Lung (tissue), 12 donors: Measurements from ENCODE around the gene MESP2. TPM values are rescaled to one million over a fixed set of nuclear protein-coding genes. Genes with fewer than 3 reads are reported as not detected.

Experiments used
- ATAC-seq: fragments of 200-7000 bp; cut with Tn5 transposase; one replicate; pipeline ENCODE4 v1.9.1; 2020; ENCODE audit warnings: moderate number of reproducible peaks; ENCODE audit not compliant: insufficient read depth, low FRiP score
- DNase-seq, 3 donors: peaks; one replicate each; pipeline ENCODE4 v3.0.0-alpha.2; 2013 to 2017
- H3K27ac ChIP-seq, 2 donors: one replicate each; pipeline ENCODE4 v1.5.1; 2013; ENCODE audit warnings: mild to moderate bottlenecking in 2 of 2, moderate library complexity in 2 of 2, control low read depth in 1 of 2, inconsistent platforms in 1 of 2, low read depth in 1 of 2, low read length in 1 of 2
- H3K27me3 ChIP-seq, 3 donors: one replicate each; pipeline ENCODE4 v1.5.1; 2013; ENCODE audit warnings: low read length in 2 of 3; ENCODE audit not compliant: control insufficient read depth in 3 of 3, insufficient read depth in 3 of 3
- H3K36me3 ChIP-seq, 4 donors: one replicate each; pipeline ENCODE4 v1.5.1; 2013; ENCODE audit warnings: low read length in 4 of 4, mild to moderate bottlenecking in 1 of 4, moderate library complexity in 1 of 4; ENCODE audit not compliant: control insufficient read depth in 4 of 4, insufficient read depth in 4 of 4
- H3K4me1 ChIP-seq, 5 donors: one replicate each; pipeline ENCODE4 v1.5.1; 2013; ENCODE audit warnings: low read length in 5 of 5, mild to moderate bottlenecking in 2 of 5, moderate library complexity in 1 of 5; ENCODE audit not compliant: control insufficient read depth in 5 of 5, insufficient read depth in 5 of 5
- H3K4me3 ChIP-seq: one replicate; pipeline ENCODE4 v1.5.1; 2013; ENCODE audit warnings: mild to moderate bottlenecking, control low read depth, moderate library complexity
- H3K9ac ChIP-seq, 2 donors: one replicate each; pipeline ENCODE4 v1.5.1; 2013; ENCODE audit warnings: low read length in 2 of 2, control low read depth in 1 of 2; ENCODE audit not compliant: insufficient read depth in 1 of 2
- H3K9me3 ChIP-seq, 4 donors: one replicate each; pipeline ENCODE4 v1.5.1; 2013; ENCODE audit warnings: low read length in 3 of 4, mild to moderate bottlenecking in 1 of 4, moderate library complexity in 1 of 4; ENCODE audit not compliant: control insufficient read depth in 4 of 4, insufficient read depth in 3 of 4
- CTCF ChIP-seq: IDR thresholded peaks from 2 replicates; pipeline ENCODE4 v1.5.1; 2012; ENCODE audit warnings: mild to moderate bottlenecking; ENCODE audit errors: control extremely low read depth, extremely low read depth
- WGBS, 2 donors: extraction: QIAGEN DNeasy Blood & Tissue Kit; methylation state at CpG; one replicate each; pipeline ENCODE4 v1.1.7; 2013; 5-methylcytosine and 5-hydroxymethylcytosine counted together
- polyA plus RNA-seq, 2 donors: library from polyadenylated mRNA; stranded (reverse); fragments of 200-250 nt; gene quantifications; one replicate each; pipeline ENCODE4 v1.2.1, GENCODE V29; 2013
- total RNA-seq, 2 donors: library from RNA; depleted of rRNA in 1 of 2; stranded (reverse); fragments of >200 nt in 1 of 2; gene quantifications; one replicate each; pipeline ENCODE4 v1.2.1, GENCODE V29; 2014 to 2021
- donor health status: control.
- donor health status: control.
- donor health status: Bipolar disorder and iron deficiency.
- donor health status: healthy.
- donor health status: DM: yes; HTN: yes; CAD: no.

Gene MESP2
- total and polyA plus RNA-seq, 4 donors: 0.17 to 0.71 (median 0.55) TPM; not detected in 1

GRCh38 chr15:89783111-89783860 is 7.2 kb downstream of the MESP2 start:
- Histone ChIP-seq H3K4me1 (peaks cover 0 to 6% (median 0%) of the 10 kb centered on the region in 5 donors), H3K27ac (no peak overlapping the region), H3K4me3 (no peak overlapping the region), H3K9ac (no peak overlapping the region), H3K9me3 (peaks cover 0 to 3% (median 0%) of the 10 kb centered on the region in 4 donors), H3K36me3 (peaks cover 0 to 4% (median 0%) of the 10 kb centered on the region in 4 donors), H3K27me3 (peaks cover 0 to 3% (median 0%) of the 10 kb centered on the region in 3 donors)
- no peak for ATAC-seq
- no peak for DNase-seq
- no peak for TF ChIP-seq CTCF
- WGBS, 2 donors: 81 to 86% methylated on average over 14 of the region's 14 CpGs

DNA sequence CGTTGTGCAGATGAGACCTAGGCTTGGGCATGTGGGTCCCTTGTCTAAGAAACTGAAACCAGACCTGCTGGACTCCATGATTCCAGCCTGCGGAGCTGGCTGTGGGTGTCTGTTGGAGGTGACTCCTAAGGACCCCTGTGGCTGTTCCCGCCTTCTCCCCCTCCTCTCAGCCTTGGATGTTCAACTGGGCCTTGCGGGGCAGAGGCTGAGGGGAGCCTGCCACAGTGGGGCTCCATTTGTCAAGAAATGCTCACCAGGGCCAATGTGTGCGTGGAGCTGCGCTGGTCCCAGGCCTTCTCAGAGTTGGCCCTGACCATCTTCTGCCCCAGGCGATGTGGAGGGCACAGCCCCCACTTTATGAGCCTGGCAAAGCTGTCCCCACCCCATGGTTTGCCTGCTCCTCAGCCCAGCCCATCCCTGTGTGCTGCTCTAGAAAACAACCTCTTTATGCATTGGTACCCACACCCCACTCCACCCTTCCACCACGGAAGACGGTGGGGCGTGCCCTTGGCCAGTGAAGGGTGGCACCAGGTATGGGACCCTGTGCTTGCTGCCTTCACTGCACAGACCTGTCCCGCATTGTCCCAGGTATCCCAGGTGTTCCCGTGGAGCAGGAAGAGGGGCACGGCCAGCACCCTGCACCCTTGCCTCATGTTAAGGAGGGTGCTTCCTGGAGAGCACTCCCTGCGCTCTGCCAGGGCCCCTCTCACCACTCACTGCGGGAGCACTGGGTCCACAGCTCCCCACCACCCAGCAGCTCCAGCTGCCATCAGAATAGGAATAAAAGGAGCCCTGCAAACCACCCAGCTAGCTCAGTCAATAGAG is 7.9 kb downstream of the MESP2 start:
- 91% methylated on average over 15 of the region's 15 CpGs for WGBS, 2 donors
- peaks cover 0 to 4% (median 0%) of the 10 kb centered on the region in 4 donors for H3K36me3 ChIP-seq
- ATAC-seq (no peak), DNase-seq (no peak)
- peaks cover 0 to 6% (median 0%) of the 10 kb centered on the region in 5 donors for H3K4me1 ChIP-seq
- peaks cover 0 to 4% (median 0%) of the 10 kb centered on the region in 4 donors for H3K9me3 ChIP-seq
- H3K4me3 ChIP-seq: no peak overlapping the region
- H3K27me3 ChIP-seq: peaks cover 0 to 3% (median 0%) of the 10 kb centered on the region in 3 donors
- no peak for TF ChIP-seq CTCF
- no peak overlapping the region for H3K9ac ChIP-seq
- H3K27ac ChIP-seq: no peak overlapping the region

- Histone ChIP-seq H3K4me3 (no peak overlapping the region), H3K36me3 (peaks cover 0 to 4% (median 0%) of the 10 kb centered on the region in 4 donors), H3K9me3 (peaks cover 0 to 4% (median 0%) of the 10 kb centered on the region in 4 donors), H3K27ac (no peak overlapping the region), H3K4me1 (peaks cover 0 to 6% (median 0%) of the 10 kb centered on the region in 5 donors), H3K27me3 (peaks cover 0 to 3% (median 0%) of the 10 kb centered on the region in 3 donors), H3K9ac (no peak overlapping the region)
- TF ChIP-seq CTCF: no peak
- ATAC-seq (no peak), DNase-seq (no peak)
- WGBS, 2 donors: 91 to 97% methylated on average over 7 of the region's 7 CpGs
These were observed 8.5 kb downstream of the MESP2 start for GRCh38 chr15:89784686-89784960.
